HG03342 (cell line): Measurements from ENCODE around the gene UBE3C.
A peak's percentile ranks its signal among the peaks of the same experiment; 100 is the strongest.

Experiments used
- ATAC-seq: cut with Tn5 transposase; IDR thresholded peaks from one replicate; pipeline ENCODE4 v1.9.1; 2021; ENCODE audit warnings: mild to moderate bottlenecking, moderate library complexity; ENCODE audit not compliant: unreplicated experiment

UBE3C gene

DNA sequence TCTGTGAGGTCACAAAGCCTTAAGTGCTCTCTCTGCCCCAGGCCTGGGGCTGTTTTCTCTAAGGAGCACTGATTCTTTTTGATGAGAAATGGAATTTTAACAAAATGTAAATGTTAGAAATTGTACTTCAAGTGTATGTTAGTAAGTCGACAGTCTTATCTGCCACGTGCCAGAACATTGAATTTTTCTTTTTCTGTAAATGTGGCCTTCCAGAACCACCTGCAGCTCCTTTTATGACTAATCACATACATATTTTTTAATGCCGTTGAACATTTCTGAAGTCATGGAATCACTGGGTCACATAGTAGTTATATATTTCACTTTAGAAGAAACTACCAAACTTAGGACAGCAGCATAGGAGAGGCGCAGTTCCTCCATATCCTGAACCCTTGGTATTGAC lies 38.0 kb downstream of the UBE3C start:
- ATAC-seq: no peak

DNA sequence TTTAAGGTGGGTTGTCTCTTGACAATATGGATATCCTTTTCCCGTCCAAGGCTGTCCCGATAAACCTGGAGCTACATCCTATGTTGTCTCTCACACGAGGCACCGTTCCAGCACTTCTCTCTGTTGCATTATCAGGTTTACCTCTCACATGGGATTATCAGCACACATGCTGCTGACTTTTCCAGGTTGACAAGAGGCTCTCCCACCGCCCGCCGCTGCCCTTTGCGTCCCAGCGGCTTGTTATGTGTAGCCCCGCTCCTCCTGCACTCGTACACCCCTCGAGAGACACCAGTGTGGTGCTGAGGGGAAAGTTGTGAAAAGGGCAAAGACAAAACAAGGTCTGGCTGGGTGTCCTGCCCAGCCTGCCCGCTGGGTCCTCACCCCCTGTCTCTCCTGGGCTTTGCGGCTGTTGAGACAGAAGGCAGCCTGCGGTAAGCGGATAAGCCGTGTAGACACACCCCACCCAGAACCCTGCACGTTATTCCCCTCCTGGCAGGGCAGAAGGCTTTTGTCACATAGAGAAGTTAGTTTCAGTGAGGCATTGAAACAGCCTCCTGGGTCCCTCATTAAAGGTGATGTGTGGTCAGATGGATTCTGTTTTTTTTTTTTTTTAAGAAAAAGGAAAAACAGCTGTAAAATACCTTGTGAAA lies 38.7 kb downstream of the UBE3C start:
- no peak for ATAC-seq

DNA sequence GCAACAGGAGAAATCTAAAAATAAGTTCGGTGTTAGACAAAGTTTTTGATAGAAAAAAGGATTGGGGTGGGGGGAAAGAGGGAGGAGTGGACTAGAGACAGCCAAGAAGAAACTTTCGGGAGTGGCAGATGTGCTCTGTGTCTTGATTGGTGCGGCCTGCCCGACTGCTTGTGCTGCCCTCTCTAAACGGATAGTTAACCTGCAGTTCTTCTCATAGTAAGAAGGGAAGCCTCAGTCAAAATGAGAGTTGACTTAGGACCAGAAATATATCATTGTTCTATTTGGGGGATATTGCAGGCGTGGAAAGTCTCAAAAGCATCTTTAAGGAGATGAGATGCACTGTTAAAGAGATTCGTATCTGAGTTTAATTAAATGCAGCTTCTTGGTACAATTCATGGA lies 39.3 kb downstream of the UBE3C start:
- no peak for ATAC-seq

DNA sequence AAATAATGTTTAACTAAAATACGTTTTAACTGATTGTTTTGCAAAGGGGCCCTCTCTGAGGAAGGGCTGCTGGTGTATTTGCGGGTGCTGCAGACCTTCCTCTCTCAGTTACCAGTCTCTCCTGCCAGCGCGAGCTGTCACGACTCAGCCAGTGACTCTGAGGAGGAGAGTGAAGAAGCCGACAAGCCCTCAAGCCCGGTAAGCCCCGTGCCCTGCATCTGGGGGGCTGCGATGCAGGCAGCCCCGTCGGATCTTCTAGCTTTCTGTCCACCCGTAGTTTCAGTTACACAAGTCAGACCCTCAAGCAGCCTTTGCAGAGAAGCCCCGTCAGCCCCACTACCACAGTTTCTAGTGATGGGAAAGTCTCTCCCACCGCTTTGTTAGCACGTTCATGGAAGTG lies 45.1 kb downstream of the UBE3C start:
- no peak for ATAC-seq

DNA sequence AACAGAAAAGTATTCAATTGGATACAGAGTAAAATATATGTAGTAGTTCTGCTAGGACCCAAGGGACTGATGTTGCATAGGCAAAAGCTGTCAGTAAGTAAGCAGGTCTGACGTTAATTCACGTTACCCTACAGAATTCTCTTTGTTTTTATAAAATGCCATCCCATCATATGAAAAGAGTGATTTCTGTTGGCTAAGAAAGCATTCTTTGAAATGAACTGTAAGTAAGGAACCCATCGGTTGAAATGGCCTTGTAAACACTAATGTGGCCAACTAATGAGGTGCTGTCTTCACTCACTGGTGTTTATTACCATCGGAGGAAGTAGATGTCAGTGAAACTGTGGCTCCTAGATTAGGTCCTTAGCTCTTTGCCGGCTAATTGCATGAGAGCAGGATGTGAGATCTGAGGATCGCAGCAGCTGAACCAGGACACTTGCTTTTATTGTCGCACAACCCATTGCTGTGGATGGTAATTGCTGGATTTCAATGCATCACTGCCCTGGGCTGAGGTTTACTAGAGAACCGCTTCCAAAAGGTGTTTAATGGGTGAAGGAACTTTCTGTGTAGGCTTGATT lies 49.5 kb downstream of the UBE3C start:
- ATAC-seq: no peak

DNA sequence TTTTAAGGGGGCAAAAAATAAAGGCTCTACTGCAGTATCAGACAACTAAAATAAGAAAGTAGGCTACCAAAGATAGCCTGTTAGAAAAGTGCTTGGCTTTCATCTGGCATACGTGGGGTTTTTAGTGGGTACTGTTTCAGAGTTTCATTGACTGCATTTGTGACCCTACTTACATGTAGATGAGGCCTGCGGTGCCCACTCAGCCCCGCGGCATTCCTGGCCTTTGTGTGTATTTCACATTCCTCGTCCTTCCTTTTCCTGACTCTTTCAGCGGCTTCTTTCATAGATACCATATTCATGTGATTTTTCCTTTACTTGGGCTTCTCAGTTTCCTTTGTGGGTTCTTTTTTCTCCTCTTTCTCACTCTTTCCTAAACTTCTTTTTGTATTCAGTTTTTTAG lies 50.7 kb downstream of the UBE3C start:
- no peak for ATAC-seq

DNA sequence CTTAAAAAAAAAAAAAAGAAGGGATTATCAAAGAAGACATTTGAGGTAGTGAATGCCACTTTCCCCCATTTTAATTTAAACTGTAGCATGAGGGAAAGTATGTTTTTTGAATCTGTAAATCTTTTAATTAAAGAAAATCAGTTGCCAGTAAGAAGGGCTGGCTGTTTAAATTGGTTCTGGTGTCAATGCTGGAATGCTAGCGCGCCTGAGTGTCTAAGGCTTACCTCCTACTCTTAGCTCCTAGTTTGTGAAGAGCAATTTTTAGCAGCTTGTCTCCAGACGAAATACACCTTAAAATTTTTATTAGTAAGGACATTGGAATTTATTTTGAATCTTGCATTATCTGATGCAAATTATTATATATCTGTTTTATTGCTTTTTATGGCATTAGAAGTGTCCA lies 54.1 kb downstream of the UBE3C start:
- ATAC-seq: no peak

DNA sequence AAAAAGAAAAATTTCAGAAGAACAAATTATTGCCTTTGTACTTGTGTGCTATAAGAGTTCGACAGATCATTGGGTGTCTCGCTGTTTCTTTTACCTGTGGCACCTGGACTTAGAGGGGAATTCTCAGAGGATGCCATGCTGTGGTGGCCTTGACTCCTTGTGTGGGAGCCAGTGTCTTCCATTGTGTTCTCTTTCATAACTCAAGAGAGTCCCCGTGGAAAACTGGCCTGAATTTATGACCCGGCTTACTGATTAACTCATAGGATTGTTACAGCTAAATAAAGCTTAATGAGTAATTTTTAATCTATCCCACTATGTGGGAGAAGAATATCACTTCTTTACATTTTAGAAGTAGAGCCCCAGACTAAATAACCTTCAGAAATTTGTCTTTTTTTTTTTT lies 54.5 kb downstream of the UBE3C start:
- ATAC-seq: no peak

DNA sequence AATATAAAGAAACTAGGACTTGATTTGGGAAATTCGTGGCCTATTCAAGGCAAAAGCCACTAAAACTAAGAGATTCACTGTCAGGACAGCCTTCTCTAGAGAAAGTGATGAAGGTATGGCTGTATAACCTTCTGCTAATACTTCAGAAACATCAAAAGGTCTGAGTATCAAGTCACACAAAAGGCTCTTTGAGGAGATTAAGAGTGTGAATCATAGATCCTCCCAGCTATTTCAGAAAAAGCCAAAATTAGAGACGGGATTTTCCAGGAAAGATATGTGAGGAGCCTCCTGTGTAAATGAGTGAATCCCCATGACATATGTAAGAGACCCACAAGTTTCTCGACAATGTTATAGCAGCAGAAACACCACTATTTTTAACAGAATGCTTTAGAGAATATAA lies 56.2 kb downstream of the UBE3C start:
- no peak for ATAC-seq

DNA sequence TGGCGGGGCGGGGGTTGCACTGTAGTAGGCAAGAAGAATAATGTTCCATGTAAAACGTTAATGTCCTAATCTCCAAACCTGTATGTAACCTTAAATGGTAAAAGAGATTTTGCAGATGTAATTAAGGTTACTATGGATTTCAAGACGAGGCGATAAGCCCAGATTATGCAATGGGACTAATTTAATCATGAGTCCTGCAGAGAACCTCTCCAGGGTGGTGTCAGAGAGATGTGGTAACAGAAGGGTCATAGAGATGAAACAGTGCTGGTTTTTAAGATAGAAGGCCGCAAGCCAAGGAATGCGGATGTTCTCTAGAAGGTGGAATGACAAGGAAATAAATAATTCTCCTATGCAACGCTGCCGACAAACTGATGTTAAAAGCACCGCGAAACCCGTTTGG lies 57.1 kb downstream of the UBE3C start:
- no peak for ATAC-seq

DNA sequence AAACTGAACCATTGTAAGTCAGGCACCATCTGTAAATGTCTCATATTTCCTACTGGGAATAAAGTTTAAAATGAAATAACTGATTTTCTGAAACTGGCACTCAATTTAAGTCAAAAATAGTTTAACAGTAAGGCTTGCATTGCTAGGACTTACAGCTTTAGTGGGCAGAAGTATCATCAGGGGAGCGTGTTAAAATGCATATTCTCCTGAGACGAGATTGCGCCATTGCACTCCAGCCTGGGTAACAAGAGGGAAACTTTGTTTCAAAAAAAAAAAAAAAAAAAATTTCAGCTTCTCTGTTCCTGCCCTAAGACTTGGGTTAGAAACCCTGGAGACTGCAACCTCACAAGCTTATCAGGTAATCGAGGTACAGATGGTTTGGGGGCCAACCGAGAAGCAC lies 65.4 kb downstream of the UBE3C start:
- no peak for ATAC-seq

DNA sequence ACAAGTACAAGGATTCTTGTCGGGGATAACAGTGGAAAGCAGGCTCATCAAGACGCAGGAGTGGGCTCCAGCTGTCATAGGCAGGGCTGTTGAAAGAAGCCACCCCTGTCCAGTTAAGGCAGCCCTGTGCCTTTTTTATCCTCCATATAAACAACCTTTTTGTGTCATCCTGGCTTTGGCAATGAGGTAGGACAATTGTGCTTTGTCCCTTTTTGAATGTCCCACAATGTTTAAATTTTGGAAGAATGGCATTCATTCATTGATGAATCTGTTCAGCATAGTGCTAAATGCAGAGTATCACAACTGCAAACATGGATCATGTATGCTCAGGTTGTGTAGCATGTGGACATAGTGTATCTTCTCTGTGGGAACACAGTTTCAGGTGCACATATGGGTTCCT lies 66.7 kb downstream of the UBE3C start:
- ATAC-seq: no peak

DNA sequence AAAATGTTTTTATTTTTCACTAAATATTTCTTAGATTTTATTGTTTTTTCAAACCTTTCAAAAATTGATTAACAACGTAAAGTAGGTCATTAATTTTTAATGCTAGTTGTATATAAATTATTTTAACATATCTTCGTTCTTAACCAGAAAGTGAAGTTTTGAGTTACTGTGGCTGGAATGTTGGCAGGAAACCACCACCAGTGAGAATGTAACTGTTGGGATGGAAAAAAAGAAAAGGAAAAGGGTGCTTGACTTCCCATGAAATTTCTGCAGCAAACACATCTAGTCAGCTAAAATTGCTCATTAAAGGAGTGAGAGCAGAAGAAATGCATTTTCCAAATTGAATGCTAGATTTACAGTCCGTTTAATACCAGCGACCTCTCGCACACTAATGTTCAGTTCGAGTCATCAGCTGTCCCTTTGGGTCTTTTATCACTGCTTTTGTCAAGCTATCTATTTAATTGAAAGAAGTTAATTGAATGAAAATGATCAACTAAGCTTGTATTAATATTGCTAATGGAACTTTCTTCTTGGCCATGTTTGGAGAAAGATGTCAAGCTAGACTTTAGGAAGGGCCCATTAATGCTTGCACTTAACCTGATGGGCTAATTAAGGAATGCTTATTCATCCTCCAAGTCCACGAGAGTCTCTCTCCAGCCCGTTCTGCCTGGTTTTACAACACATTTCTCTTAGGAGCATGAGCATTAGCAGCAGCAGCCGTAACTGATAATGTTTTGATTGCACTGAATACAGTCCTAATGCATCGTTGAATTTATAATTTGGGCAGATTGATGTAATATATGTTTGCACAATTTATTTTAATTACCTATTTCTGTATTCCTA lies 70.1 kb downstream of the UBE3C start:
- no peak for ATAC-seq

DNA sequence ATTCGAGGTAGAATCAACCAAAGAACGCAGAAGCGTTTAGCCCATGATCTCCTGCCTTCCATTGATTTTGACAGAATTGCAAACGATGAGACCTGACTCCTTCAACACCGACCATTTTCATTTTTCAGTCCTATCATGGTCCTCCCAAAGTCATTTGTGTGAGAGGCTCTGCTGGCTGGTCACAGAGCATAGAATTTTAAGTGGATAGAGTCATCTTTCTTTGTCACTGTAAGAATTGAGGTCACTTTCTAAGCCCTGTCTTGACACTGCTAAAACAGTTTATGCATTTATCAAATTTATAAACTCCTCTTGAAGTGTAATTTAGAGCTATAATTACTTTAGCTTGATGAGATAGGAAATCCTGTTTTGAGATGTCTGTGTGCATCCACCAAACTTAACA lies 72.0 kb downstream of the UBE3C start:
- no peak for ATAC-seq

DNA sequence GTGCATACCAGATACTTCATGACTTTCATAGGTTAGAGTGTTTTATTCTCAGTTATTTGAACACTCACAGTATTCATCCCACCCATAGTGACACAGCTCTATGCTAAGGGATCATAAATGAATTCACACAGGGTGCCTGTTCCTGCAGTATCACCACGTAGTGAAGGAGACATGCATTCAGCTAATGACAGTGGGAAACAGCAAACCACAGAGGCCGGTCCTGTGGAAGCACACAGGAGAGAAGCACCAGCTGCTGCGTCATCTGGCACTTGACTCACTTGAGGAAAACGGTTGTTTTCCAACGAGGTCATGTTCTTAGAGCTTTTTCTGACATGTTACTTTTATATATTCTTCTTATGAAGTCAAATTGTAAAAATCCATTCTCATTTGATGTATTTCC lies 73.0 kb downstream of the UBE3C start:
- ATAC-seq: no peak

DNA sequence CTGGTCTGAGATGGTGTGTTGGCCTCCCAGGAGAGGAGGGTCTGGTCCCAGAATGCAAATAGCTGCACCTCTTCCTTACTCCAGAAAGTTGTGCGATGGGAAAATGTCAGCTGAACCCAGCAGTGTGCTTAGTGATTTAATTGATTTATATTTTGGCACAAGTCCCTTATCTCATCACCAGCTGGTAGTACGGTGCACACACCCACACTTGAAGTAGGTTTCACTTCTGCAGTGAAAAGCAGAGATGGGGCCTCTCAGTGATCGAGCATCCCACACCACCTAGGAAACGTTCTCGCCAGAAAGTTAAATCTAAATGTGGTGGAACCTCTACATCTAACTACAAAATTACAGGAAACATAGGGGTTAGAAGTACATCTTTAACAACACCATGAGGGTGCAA lies 80.4 kb downstream of the UBE3C start:
- peak; percentile 64 for ATAC-seq

DNA sequence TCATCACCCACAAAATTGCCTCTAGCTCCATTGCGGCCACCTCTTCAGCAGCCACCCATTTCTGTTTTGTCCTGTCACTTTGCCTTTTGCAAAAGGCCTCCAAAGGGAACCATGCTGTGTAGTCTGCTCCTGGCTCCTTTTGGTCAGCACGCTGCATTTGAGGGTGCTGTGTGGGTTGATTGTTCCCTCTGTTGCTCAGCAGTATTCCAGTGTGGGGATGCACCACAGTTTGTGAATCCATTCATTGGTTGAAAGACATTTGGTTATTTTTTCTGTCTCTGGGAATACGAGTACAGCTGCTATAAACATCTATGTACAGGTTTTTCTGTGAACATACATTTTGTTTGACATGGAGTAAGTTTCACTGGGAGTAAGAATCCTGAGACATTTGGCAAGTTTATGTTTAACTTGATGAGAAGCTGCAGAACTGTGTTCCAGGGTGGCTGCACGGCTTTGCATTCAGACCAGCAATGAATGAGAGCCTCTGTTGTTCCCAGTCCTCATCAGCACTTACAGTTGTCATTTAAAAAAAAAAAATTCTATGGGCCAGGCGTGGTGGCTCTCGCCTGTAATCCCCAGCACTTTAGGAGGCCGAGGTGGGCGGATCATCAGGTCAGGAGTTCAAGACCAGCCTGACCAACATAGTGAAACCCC lies 82.3 kb downstream of the UBE3C start:
- no peak for ATAC-seq

DNA sequence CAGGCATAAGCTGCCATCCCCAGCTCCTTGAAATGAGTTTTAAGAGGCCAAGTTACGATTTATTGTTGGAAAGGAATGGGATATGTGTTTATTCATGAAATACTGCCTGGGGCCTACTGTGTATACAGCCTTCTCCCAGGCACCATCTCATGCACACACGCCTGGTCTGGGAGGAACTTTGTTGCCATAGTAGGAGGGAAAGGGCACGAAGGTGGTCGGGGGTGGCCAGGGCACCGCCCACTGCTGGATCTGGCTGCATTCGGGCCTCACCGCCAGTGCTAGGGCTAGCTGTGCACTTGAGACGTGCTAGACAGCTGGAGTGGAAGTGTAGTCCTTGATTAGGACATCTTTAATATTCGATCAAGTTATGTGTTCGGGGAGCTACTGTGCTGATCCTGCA lies 84.0 kb downstream of the UBE3C start:
- no peak for ATAC-seq

DNA sequence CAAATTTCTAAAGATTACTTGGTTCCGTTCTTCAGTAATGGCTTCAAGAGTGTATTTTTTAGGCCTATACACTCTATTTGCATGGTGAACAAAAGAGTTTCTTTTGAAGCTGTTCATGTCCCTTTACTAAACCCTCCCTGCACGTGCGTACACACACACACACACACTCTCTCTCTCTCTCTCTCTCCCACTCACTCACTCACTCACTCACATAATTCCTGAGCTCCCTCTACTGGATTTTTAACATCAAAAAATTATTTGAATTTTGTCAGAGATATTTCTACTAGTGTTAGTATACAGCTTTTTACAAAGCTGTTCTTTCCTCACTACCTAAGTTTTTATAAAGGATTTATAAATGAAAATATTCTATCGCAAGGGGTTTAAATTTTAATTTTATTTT lies 85.9 kb downstream of the UBE3C start:
- ATAC-seq: no peak

DNA sequence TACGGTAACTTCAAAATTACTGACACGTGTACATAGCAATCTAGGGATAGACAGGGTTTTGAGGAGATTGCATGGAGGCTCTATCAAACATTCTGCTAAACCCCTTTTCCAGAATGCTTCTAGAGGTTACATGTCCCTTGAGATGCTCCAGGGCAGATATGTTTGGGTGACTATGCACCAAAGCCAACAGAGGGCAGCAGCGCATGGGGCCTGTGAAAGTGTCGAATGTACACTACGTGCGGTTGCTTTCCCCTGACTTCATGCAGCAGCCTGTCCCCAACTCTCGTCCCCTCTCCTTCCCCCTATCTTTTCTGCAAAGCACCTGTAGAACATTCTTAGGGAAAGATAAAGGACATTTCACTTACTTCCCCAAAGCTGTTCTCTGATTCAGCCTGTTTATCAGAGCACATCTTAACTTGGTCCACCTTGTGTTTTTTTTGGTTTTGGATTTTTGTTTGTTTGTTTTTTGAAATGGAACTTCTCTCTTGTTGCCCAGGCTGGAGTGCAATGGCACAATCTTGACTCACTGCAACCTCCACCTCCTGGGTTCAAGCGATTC lies 90.2 kb downstream of the UBE3C start:
- ATAC-seq: no peak

DNA sequence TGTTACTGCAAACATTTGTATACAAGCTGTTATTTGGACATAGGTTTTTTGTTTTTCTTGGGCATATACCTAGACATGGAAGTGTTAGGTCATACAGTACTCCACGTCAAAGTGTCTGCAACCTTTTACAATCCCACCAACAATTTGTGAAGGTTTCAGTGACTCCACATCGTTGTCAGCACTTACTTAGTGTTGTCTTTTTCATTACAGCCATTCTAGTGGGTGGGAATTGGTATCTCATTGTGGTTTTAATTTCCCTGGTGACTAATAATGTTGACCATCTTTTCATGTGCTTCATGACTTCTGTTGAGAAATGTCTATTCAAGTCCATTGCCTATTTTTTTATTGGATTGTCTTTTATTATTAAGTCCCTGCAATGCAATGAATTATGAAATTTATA lies 95.0 kb downstream of the UBE3C start:
- ATAC-seq: no peak

DNA sequence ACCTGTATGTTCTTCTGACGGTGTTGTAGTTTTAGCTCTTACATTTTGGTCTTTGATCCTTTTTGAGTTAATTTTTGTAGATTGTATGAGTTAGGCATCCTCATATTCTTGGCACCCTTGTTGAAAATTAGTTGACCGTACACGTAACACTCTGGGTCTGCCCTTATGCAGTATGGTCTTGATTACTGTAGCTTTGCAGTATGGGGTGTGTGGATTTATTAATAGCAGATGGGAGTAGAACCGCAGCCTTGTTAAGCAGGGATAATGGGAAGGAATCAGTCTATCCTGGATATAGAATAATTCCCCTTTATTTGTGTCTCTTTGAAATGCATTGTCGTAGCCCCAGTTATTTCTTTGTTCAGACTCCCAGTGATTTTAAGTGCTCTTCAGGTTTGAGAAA lies 95.5 kb downstream of the UBE3C start:
- no peak for ATAC-seq
